IMR-90 (cell line): ENCODE measurements around the gene SLC24A3.

ENCODE experiments used
- MAZ ChIP-seq: IDR thresholded peaks from 2 replicates; pipeline ENCODE4 v1.6.1; 2012; ENCODE audit warnings: low read depth, mild to moderate bottlenecking, low read length, improper control_type of control experiment, moderate library complexity, borderline replicate concordance
- NFE2L2 ChIP-seq: fragments of 150-350 bp; IDR thresholded peaks from 2 replicates; pipeline ENCODE4 v1.6.1; 2016; ENCODE audit warnings: low read depth, mild to moderate bottlenecking, low read length
- POLR2A ChIP-seq: IDR thresholded peaks from 2 replicates; pipeline ENCODE4 v1.6.1; 2012; ENCODE audit warnings: mild to moderate bottlenecking, low read depth, low read length
- SMC3 ChIP-seq: fragments of 150-350 bp; IDR thresholded peaks from 2 replicates; pipeline ENCODE4 v1.6.1; 2016; ENCODE audit warnings: low read depth, mild to moderate bottlenecking, antibody characterized with exemption, low read length, moderate library complexity
- USF2 ChIP-seq: fragments of 150-350 bp; IDR thresholded peaks from 2 replicates; pipeline ENCODE4 v1.6.1; 2017; ENCODE audit warnings: mild to moderate bottlenecking, antibody characterized with exemption, low read length, low read depth
- TF ChIP-seq, protein P1 (sequence below): fragments of 150-350 bp; IDR thresholded peaks from 2 replicates; pipeline ENCODE4 v1.6.1; 2016; ENCODE audit warnings: low read depth, mild to moderate bottlenecking, low read length, moderate library complexity, borderline replicate concordance

DNA sequence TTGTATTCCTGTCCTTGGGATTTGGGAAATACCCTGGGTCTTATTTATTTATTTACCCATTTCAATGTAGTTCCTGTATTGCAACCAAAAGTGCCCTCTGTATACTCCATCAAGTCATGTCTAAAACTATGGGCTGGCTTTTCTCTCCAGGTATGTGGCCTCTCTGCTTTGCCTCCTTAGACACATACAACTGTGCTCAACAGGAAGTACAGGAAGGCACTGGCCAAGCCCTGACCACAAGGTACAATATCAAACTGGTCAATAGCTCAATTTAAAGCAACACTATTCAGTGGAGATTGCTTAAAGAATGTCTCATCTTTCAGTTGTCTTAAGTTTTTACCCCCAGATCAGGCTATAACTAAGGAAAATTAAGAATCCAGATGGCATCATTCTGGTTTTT lies 42.3 kb upstream of the SLC24A3 start:
- TF ChIP-seq NFE2L2 (no peak), SMC3 (no peak), POLR2A (no peak), USF2 (no peak), MAZ (no peak)
- TF ChIP-seq, protein P1, sequence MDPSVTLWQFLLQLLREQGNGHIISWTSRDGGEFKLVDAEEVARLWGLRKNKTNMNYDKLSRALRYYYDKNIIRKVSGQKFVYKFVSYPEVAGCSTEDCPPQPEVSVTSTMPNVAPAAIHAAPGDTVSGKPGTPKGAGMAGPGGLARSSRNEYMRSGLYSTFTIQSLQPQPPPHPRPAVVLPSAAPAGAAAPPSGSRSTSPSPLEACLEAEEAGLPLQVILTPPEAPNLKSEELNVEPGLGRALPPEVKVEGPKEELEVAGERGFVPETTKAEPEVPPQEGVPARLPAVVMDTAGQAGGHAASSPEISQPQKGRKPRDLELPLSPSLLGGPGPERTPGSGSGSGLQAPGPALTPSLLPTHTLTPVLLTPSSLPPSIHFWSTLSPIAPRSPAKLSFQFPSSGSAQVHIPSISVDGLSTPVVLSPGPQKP = no peak
